OCI-LY1 (cell line): ENCODE results near the gene KPNA5.
"Not testable (repeated sequence)": the region's sequence is repeated elsewhere in the genome, so short reads cannot be mapped to it uniquely, and the experiment has no call there.

Experiments
- H2AFZ ChIP-seq: fragments of 200-600 bp; sonication (generic), shearing (Covaris generic); 2 replicates; pipeline ENCODE4 v1.6.0; 2014; ENCODE audit warnings: antibody characterized with exemption, mild to moderate bottlenecking, low read length
- H3F3A ChIP-seq: fragments of 200-600 bp; sonication (generic), shearing (Covaris generic); 2 replicates; pipeline ENCODE4 v1.6.0; 2014; ENCODE audit warnings: mild to moderate bottlenecking, antibody characterized with exemption, low read length, moderate library complexity; ENCODE audit not compliant: insufficient read depth
- H3K27ac ChIP-seq: fragments of 200-600 bp; sonication (generic); 2 replicates; pipeline ENCODE4 v1.5.1; 2014; ENCODE audit warnings: low read length, mixed run types, mild to moderate bottlenecking, low read depth; ENCODE audit not compliant: poor library complexity, severe bottlenecking
- H3K27me3 ChIP-seq: fragments of 200-600 bp; sonication (generic); 2 replicates; pipeline ENCODE4 v1.6.0; 2014; ENCODE audit warnings: antibody characterized with exemption, mild to moderate bottlenecking, low read length, moderate library complexity; ENCODE audit not compliant: insufficient read depth
- H3K36me3 ChIP-seq: fragments of 200-600 bp; sonication (generic); 2 replicates; pipeline ENCODE4 v1.6.1; 2014; ENCODE audit warnings: mild to moderate bottlenecking, antibody characterized with exemption, low read length, moderate library complexity, mixed read lengths; ENCODE audit not compliant: insufficient read depth
- H3K4me1 ChIP-seq: fragments of 200-600 bp; sonication (generic); 2 replicates; pipeline ENCODE4 v1.5.1; 2014; ENCODE audit warnings: mild to moderate bottlenecking, low read length, moderate library complexity; ENCODE audit not compliant: insufficient read depth, severe bottlenecking
- H3K4me2 ChIP-seq: fragments of 200-600 bp; sonication (generic), shearing (Covaris generic); 2 replicates; pipeline ENCODE4 v1.6.1; 2014; ENCODE audit warnings: low read length
- H3K4me3 ChIP-seq: fragments of 200-600 bp; sonication (generic); 2 replicates; pipeline ENCODE4 v1.5.1; 2014; ENCODE audit warnings: low read length, low read depth, mild to moderate bottlenecking, mixed read lengths; ENCODE audit not compliant: poor library complexity, severe bottlenecking
- H3K79me2 ChIP-seq: fragments of 200-600 bp; shearing (Covaris generic); 2 replicates; pipeline ENCODE4 v1.6.1; 2016; ENCODE audit warnings: mixed run types, low read length, mixed read lengths; ENCODE audit not compliant: insufficient read depth
- H3K9ac ChIP-seq: fragments of 200-600 bp; sonication (generic), shearing (Covaris generic); 2 replicates; pipeline ENCODE4 v1.6.1; 2014; ENCODE audit warnings: mild to moderate bottlenecking, low read length, mixed read lengths
- H3K9me2 ChIP-seq: fragments of 200-600 bp; sonication (generic), shearing (Covaris generic); 2 replicates; pipeline ENCODE4 v1.6.1; 2014; ENCODE audit warnings: low read depth, mild to moderate bottlenecking, low read length, mixed read lengths
- H3K9me3 ChIP-seq: fragments of 200-600 bp; shearing (Covaris generic); 2 replicates; pipeline ENCODE4 v1.6.1; 2014; ENCODE audit warnings: low read length, mixed read lengths
- H4K20me1 ChIP-seq: fragments of 200-600 bp; sonication (generic), shearing (Covaris generic); 2 replicates; pipeline ENCODE4 v1.6.0; 2016; ENCODE audit warnings: mild to moderate bottlenecking, low read length; ENCODE audit not compliant: insufficient read depth
- EZH2 ChIP-seq: fragments of 200-600 bp; sonication (generic), shearing (Covaris generic); IDR thresholded peaks from 2 replicates; pipeline ENCODE4 v1.8.0; 2017; ENCODE audit warnings: borderline replicate concordance, mixed run types, mild to moderate bottlenecking, antibody characterized with exemption, low read length, moderate library complexity, mixed read lengths
- TF ChIP-seq, protein P1 (sequence below): fragments of 200-600 bp; sonication (generic), shearing (Covaris generic); IDR thresholded peaks from 2 replicates; pipeline ENCODE4 v1.5.1; 2017; ENCODE audit warnings: mild to moderate bottlenecking, antibody characterized with exemption, low read length, moderate library complexity, mixed read lengths

KPNA5 gene

DNA sequence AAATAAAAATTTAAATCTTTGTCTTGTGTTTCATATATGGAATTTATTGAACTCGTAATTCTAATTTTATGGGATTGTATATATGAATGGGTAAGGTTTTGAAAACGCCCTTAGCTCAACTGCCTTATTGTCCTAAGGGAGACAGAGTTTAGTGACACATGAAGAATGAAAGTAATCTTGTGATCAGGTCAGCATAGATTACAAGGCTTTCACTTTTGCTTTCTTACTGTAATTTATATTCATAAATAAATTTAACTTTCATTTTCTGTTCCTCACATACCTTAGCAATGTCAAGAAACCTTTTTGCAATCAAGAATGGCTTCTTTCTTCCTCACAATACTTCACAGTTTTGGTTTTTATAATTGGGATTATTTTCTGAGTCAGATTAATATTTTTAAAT, 14.4 kb downstream of the KPNA5 start:
- no peak overlapping the region for H3K4me2 ChIP-seq
- no peaks in the 10 kb centered on the region for H3K27me3 ChIP-seq
- H3K9ac ChIP-seq = no peak overlapping the region
- no peak overlapping the region for H2AFZ ChIP-seq
- H3F3A ChIP-seq = no peaks in the 10 kb centered on the region
- H3K4me3 ChIP-seq = no peak overlapping the region
- no peaks in the 10 kb centered on the region for H3K4me1 ChIP-seq
- H3K36me3 ChIP-seq = peaks cover 39% of the 10 kb centered on the region
- no peaks in the 10 kb centered on the region for H3K9me3 ChIP-seq
- no peaks in the 10 kb centered on the region for H3K9me2 ChIP-seq
- H3K79me2 ChIP-seq = no peaks in the 10 kb centered on the region
- H4K20me1 ChIP-seq = no peaks in the 10 kb centered on the region
- no peak overlapping the region for H3K27ac ChIP-seq
- TF ChIP-seq, protein P1, sequence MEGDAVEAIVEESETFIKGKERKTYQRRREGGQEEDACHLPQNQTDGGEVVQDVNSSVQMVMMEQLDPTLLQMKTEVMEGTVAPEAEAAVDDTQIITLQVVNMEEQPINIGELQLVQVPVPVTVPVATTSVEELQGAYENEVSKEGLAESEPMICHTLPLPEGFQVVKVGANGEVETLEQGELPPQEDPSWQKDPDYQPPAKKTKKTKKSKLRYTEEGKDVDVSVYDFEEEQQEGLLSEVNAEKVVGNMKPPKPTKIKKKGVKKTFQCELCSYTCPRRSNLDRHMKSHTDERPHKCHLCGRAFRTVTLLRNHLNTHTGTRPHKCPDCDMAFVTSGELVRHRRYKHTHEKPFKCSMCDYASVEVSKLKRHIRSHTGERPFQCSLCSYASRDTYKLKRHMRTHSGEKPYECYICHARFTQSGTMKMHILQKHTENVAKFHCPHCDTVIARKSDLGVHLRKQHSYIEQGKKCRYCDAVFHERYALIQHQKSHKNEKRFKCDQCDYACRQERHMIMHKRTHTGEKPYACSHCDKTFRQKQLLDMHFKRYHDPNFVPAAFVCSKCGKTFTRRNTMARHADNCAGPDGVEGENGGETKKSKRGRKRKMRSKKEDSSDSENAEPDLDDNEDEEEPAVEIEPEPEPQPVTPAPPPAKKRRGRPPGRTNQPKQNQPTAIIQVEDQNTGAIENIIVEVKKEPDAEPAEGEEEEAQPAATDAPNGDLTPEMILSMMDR = no peak
- TF ChIP-seq EZH2 = no peak

- no peaks in the 10 kb centered on the region for H3F3A ChIP-seq
- no peak overlapping the region for H2AFZ ChIP-seq
- H3K4me2 ChIP-seq = no peak overlapping the region
- H3K9me3 ChIP-seq = no peaks in the 10 kb centered on the region
- H3K9me2 ChIP-seq = no peaks in the 10 kb centered on the region
- no peaks in the 10 kb centered on the region for H4K20me1 ChIP-seq
- H3K4me3 ChIP-seq = no peak overlapping the region
- H3K79me2 ChIP-seq = no peaks in the 10 kb centered on the region
- no peaks in the 10 kb centered on the region for H3K27me3 ChIP-seq
- no peaks in the 10 kb centered on the region for H3K4me1 ChIP-seq
- H3K9ac ChIP-seq = no peak overlapping the region
- peaks cover 31% of the 10 kb centered on the region for H3K36me3 ChIP-seq
- TF ChIP-seq EZH2 = no peak
- TF ChIP-seq, protein P1 = no peak
- no peak overlapping the region for H3K27ac ChIP-seq
These were observed 16.5 kb downstream of the KPNA5 start for GRCh38 chr6:116697480-116697879.

GRCh38 chr6:116703888-116704287, 22.9 kb downstream of the KPNA5 start:
- not testable (repeated sequence) for H3F3A ChIP-seq, H3K9ac ChIP-seq, H3K27ac ChIP-seq, H3K4me1 ChIP-seq, H3K9me2 ChIP-seq, H3K4me3 ChIP-seq, H3K27me3 ChIP-seq, H3K9me3 ChIP-seq, H2AFZ ChIP-seq, H3K4me2 ChIP-seq, H3K79me2 ChIP-seq, H4K20me1 ChIP-seq
- H3K36me3 ChIP-seq = peaks cover 66% of the 10 kb centered on the region

DNA sequence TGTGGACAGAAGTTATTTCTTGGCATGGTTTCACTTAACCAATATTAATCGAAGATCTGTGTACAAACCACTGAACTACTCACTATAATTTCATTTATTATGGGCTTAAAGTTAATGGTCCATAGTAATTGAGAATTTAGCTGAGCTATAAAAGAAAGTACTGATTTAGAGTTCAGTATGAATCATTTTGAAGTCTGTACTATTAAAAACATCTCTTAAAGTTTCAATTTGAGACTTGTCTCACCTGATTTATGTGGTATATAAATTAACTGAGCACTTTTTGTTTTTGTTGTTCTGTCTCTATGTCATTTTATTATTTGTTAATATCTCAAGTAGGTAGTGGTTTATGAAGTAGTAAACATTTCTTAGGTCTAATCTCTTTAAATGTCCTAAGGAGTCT, 24.9 kb downstream of the KPNA5 start:
- no peaks in the 10 kb centered on the region for H3K9me2 ChIP-seq

More for the DNA sequence above, 24.9 kb downstream of the KPNA5 start:
- Histone ChIP-seq H3K9ac (no peak overlapping the region), H3K79me2 (no peaks in the 10 kb centered on the region), H3K4me1 (no peaks in the 10 kb centered on the region), H3K9me3 (no peaks in the 10 kb centered on the region), H3K27ac (no peak overlapping the region), H2AFZ (no peak overlapping the region), H3F3A (no peaks in the 10 kb centered on the region), H3K4me3 (no peak overlapping the region), H3K4me2 (no peak overlapping the region), H3K36me3 (peaks cover 53% of the 10 kb centered on the region), H4K20me1 (no peaks in the 10 kb centered on the region), H3K27me3 (no peaks in the 10 kb centered on the region)
- TF ChIP-seq EZH2 = no peak
- TF ChIP-seq, protein P1 = no peak
